Nephron progenitor cell (in vitro differentiated cells): ENCODE measurements around the gene C17orf58.
"Not testable (repeated sequence)": the region's sequence is repeated elsewhere in the genome, so short reads cannot be mapped to it uniquely, and the experiment has no call there.

ENCODE experiments used
- DNase-seq: peaks from one replicate; pipeline ENCODE4 v3.0.0; 2021
- H3K27ac Mint-ChIP-seq: 2 replicates; pipeline ENCODE4 v1.8.0; 2021; ENCODE audit warnings: mild to moderate bottlenecking, moderate library complexity, mixed read lengths
- H3K27me3 Mint-ChIP-seq: 2 replicates; pipeline ENCODE4 v1.8.0; 2021; ENCODE audit warnings: mild to moderate bottlenecking, low read depth, mixed read lengths; ENCODE audit not compliant: poor library complexity
- H3K36me3 Mint-ChIP-seq: 2 replicates; pipeline ENCODE4 v1.8.0; 2021; ENCODE audit warnings: low read depth, mixed read lengths
- H3K4me1 Mint-ChIP-seq: 2 replicates; pipeline ENCODE4 v1.8.0; 2021; ENCODE audit warnings: mixed read lengths
- H3K4me3 Mint-ChIP-seq: 2 replicates; pipeline ENCODE4 v1.8.0; 2021; ENCODE audit warnings: mild to moderate bottlenecking, moderate library complexity, mixed read lengths
- H3K9me3 Mint-ChIP-seq: 2 replicates; pipeline ENCODE4 v1.8.0; 2021; ENCODE audit warnings: mild to moderate bottlenecking, moderate library complexity, mixed read lengths
- TF ChIP-seq, protein P1 (sequence below): fragments of 200-600 bp; sonication (generic); IDR thresholded peaks from 2 replicates; pipeline ENCODE4 v1.5.0; 2021; ENCODE audit warnings: antibody characterized with exemption

C17orf58 gene

DNA sequence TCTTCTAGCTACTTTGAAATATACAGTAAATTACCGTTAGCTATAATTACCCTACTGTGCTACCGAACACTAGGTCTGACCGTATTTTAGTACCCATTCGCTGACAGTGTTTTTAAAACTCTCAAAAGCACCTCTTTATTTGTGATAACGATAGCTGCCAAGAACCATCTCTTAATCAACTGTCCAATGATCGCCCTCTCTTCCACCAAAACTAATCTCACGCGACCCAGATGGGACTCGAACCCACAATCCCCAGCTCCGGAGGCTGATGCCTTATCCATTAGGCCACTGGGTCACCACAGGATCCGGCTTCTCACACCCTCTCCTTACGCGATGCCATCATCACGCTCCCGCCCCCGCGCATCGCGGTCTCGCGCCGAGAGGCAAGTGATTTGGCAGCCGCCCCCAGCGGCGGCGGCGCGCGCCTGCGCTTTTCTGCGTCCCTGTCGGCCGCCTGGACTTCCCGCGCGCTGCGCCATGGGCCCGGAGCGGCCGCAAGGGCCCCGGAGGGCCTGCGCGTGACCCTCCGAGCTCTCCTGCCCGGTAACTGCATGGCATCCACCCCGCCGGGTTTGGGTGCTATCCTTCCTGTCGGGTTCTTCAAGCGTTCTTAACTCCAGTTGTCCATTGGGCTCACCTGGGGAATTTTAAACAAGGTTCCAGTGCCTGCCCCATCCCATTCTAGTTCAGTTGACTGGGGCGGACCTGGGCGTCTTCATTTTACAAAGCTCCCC, 23.6 kb upstream of the C17orf58 start:
- DNase-seq: peak; percentile 98
- Mint-ChIP-seq H3K36me3 (no peaks in the 10 kb centered on the region), H3K27ac (peak overlapping the region; percentile 91), H3K27me3 (peaks cover 12% of the 10 kb centered on the region), H3K4me3 (peak overlapping the region; percentile 88), H3K4me1 (peaks cover 24% of the 10 kb centered on the region), H3K9me3 (no peaks in the 10 kb centered on the region)
- TF ChIP-seq, protein P1, sequence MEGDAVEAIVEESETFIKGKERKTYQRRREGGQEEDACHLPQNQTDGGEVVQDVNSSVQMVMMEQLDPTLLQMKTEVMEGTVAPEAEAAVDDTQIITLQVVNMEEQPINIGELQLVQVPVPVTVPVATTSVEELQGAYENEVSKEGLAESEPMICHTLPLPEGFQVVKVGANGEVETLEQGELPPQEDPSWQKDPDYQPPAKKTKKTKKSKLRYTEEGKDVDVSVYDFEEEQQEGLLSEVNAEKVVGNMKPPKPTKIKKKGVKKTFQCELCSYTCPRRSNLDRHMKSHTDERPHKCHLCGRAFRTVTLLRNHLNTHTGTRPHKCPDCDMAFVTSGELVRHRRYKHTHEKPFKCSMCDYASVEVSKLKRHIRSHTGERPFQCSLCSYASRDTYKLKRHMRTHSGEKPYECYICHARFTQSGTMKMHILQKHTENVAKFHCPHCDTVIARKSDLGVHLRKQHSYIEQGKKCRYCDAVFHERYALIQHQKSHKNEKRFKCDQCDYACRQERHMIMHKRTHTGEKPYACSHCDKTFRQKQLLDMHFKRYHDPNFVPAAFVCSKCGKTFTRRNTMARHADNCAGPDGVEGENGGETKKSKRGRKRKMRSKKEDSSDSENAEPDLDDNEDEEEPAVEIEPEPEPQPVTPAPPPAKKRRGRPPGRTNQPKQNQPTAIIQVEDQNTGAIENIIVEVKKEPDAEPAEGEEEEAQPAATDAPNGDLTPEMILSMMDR: peak; percentile 39

DNA sequence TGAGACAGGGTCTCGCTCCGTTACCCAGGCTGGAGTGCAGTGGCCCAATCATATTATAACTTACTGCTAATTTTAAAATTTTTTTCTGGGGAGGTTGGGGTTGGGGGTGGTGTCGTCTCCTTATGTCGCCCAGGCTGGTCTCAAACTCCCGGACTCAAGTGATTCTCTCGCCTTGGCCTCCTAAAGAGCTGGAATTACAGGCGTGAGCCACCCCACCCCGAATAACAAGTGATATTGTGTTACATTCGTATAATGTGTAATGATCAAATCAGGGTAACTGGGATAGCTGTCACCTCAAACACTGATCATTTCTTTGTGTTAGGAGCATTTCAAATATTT, 23.0 kb upstream of the C17orf58 start:
- Mint-ChIP-seq H3K4me1 (peaks cover 27% of the 10 kb centered on the region), H3K27me3 (peaks cover 12% of the 10 kb centered on the region), H3K9me3 (no peaks in the 10 kb centered on the region), H3K36me3 (no peaks in the 10 kb centered on the region), H3K4me3 (peak overlapping the region; percentile 70), H3K27ac (no peak overlapping the region)
- no peak for DNase-seq
- TF ChIP-seq, protein P1: no peak

DNA sequence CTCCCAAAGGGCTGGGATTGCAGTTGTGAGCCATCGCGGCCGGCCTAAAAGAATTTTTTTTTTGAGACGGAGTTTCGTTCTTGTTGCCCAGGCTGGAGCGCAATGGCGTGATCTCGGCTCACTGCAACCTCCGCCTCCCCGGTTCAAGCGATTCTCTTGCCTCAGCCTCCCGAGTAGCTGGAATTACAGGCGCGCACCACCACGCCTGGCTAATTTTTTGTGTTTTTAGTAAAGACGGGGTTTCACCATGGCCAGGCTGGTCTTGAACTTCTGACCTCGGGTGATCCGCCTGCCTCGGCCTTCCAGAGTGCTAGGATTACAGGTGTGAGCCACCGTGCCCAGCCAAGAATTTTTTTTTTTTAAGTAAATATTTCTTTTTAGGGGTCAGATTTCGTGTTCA, 22.2 kb upstream of the C17orf58 start:
- Mint-ChIP-seq H3K27me3 (peaks cover 12% of the 10 kb centered on the region), H3K4me1 (peaks cover 27% of the 10 kb centered on the region)
- not testable (repeated sequence) for H3K9me3 Mint-ChIP-seq, DNase-seq, H3K4me3 Mint-ChIP-seq, H3K27ac Mint-ChIP-seq, H3K36me3 Mint-ChIP-seq

DNA sequence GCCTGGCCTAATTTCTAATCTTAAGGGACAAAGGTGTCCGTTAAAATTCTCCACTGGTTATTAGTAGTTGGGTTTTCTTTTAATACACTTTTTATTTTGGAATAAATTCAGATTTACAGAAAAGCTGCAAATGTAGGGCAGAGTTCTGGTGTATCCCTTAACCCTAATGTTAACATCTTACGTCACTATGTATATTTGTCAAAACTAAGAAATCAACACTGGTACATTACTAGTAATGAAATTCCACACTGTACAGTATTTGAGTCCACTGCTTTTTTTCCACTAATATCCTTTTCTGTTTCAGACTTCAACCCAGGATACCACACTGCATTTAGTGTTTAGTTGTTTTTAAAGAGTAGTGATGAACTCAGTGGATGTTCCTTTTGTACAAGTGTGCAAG, 20.6 kb upstream of the C17orf58 start:
- H3K9me3 Mint-ChIP-seq: no peaks in the 10 kb centered on the region
- DNase-seq: no peak
- H3K27ac Mint-ChIP-seq: no peak overlapping the region
- H3K4me3 Mint-ChIP-seq: no peak overlapping the region
- TF ChIP-seq, protein P1: no peak
- H3K27me3 Mint-ChIP-seq: peaks cover 12% of the 10 kb centered on the region
- H3K36me3 Mint-ChIP-seq: no peaks in the 10 kb centered on the region
- peaks cover 25% of the 10 kb centered on the region for H3K4me1 Mint-ChIP-seq

DNA sequence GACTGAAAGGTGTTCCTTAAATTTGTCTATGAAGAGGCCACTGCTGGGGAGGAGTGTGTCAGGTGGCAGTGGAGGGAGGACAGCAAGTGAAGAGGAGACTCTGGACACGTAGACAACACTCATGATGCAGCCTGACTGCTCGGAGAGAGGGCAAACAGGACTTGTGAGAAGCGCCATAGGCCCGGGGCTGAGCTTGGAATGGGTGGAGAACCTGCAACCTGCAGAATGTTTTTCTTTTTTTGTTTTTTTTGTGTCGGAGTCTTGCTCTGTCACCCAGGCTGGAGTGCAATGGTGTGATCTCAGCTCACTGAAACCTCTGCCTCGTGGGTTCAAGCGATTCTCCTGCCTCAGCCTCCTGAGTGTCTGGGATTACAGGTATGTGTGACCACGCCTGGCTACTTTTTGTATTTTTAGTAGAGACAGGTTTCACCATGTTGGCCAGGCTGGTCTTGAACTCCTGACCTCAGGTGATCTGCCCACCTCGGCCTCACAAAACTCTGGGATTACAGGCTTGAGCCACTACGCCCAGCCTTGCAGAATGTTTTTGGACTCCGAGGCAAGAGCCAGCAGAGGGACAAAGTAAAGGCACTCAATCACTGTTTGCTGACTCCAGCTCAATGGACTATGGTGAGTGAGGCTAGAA, 18.9 kb upstream of the C17orf58 start:
- Mint-ChIP-seq H3K27me3 (peaks cover 8% of the 10 kb centered on the region), H3K4me3 (no peak overlapping the region), H3K27ac (no peak overlapping the region), H3K9me3 (no peaks in the 10 kb centered on the region), H3K4me1 (peaks cover 20% of the 10 kb centered on the region), H3K36me3 (no peaks in the 10 kb centered on the region)
- TF ChIP-seq, protein P1: no peak
- no peak for DNase-seq

DNA sequence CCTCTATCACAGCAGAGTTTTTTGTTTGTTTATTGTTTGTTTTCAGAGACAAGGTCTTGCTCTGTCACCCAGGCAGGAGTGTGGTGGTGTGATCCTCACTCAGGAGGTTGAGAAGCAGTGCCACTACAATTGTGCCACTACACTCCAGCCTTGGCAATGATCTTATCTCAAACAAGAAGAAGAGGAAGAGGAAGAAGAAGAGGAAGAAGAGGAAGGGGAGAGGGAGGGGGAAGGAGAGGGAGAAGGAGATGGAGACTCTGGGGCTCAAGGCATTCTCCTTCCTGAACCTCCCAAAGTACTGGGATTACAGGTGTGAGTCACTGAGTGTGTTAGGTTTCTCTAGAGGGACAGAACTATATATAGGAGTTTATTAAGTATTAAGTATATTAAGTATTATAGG, 17.1 kb upstream of the C17orf58 start:
- Mint-ChIP-seq H3K36me3 (no peaks in the 10 kb centered on the region), H3K9me3 (no peaks in the 10 kb centered on the region), H3K4me1 (peaks cover 18% of the 10 kb centered on the region), H3K27me3 (peaks cover 2% of the 10 kb centered on the region), H3K27ac (no peak overlapping the region), H3K4me3 (no peak overlapping the region)
- TF ChIP-seq, protein P1: no peak
- DNase-seq: no peak
